ENCODE data around the gene OTOF. TPM values are rescaled to one million over a fixed set of nuclear protein-coding genes. Genes with fewer than 3 reads are reported as not detected.

The OTOF gene
- total RNA-seq, 1 donor from 2014 or later = not detected

DNA sequence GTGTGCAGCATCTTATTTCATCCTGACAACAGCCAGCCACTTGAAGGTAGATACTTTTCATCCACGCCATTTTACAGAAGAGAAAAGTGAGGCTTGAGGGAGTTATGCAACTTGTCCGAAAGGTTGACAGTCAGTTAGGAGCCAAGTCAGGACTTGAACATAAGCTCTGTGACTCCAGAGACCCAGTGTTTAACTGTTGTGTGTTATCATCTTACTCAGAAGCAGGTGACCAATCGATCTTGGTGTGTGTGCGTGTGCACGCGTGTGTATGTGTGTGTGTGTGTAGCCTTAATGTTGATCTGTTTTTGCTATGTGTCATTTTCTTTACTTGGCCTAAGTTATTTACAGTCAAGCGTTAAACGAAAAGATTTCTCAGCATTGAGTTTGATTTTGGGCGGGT is 54.2 kb downstream of the OTOF start:
- intact Hi-C loops (cut with micrococcal nuclease) = no loop called here
- no peaks in the 10 kb centered on the region for H3K4me1 Mint-ChIP-seq
- DNase-seq (no peak), ATAC-seq (ENCODE audit: low read depth) (no peak)
- H3K27me3 Mint-ChIP-seq = no peaks in the 10 kb centered on the region
- POLR2A ChIA-PET = no interaction called here
- no peak overlapping the region for H3K27ac Mint-ChIP-seq
- TF ChIP-seq, protein P1, sequence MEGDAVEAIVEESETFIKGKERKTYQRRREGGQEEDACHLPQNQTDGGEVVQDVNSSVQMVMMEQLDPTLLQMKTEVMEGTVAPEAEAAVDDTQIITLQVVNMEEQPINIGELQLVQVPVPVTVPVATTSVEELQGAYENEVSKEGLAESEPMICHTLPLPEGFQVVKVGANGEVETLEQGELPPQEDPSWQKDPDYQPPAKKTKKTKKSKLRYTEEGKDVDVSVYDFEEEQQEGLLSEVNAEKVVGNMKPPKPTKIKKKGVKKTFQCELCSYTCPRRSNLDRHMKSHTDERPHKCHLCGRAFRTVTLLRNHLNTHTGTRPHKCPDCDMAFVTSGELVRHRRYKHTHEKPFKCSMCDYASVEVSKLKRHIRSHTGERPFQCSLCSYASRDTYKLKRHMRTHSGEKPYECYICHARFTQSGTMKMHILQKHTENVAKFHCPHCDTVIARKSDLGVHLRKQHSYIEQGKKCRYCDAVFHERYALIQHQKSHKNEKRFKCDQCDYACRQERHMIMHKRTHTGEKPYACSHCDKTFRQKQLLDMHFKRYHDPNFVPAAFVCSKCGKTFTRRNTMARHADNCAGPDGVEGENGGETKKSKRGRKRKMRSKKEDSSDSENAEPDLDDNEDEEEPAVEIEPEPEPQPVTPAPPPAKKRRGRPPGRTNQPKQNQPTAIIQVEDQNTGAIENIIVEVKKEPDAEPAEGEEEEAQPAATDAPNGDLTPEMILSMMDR (IDR thresholded peaks at IDR 0.05) = no peak
- no peaks in the 10 kb centered on the region for H3K36me3 Mint-ChIP-seq (ENCODE audit: low read depth)
- no peak overlapping the region for H3K4me3 Mint-ChIP-seq
- CTCF ChIA-PET = no interaction called here
- no peaks in the 10 kb centered on the region for H3K9me3 Mint-ChIP-seq

DNA sequence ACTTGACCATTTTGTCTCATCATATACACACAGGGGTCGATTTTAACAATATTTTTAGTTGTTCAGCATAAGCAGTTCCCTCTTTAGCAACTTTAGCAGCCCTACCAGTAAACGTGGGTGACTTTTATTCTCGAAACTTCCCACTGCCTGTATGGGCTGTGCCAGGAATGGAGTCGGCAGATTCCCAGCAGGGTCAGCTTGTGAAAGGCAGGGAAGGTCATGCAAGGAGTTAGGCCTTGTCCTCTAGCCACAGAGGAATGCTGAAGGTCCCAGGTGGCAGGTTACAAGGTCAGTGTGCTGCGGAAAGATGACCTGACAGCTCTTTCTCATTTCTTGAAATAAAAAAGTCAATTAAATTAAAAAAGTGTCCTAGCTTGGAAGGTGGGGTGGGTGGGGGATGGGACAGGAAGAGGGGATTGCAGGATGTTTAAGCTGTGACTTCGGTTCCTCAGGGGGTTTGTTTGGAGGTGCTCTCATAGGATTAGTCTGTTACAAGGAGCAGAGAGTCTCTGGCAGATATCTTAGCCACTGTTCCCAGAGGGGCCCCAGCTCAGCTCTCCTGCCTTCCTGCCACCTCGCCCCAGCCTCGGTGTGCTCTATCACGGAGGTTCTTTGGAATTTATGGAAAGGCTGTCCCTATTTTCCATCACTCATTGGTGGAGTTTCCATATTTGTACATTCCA is 54.8 kb downstream of the OTOF start:
- CTCF ChIA-PET = no interaction called here
- intact Hi-C loops (cut with micrococcal nuclease) = no loop called here

DNA sequence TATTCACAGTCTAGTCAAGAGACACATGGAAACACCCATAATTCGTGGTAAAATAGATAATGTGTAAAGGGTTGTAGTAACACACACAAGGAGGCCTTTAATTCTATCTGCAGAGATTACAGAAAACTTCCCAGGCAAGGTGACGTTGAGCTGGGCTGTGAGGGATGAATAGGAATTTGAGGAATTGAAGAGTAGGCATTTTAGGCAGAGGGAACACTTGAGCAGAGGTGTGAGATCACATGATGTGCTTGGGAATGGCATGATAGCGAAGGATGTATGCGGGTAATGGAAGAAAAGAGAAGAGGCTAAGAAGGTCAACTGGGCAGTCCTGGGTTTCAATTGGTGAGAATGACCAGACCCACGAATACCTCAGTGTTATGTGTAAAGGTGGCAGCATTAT is 56.0 kb downstream of the OTOF start:
- H3K36me3 Mint-ChIP-seq (ENCODE audit: low read depth) = no peaks in the 10 kb centered on the region
- DNase-seq (no peak), ATAC-seq (ENCODE audit: low read depth) (no peak)
- no peak overlapping the region for H3K27ac Mint-ChIP-seq
- peaks cover 4% of the 10 kb centered on the region for H3K27me3 Mint-ChIP-seq
- ChIA-PET POLR2A (no interaction called here), CTCF (no interaction called here)
- no peaks in the 10 kb centered on the region for H3K4me1 Mint-ChIP-seq
- TF ChIP-seq, protein P1 (IDR thresholded peaks at IDR 0.05) = no peak
- intact Hi-C loops (cut with micrococcal nuclease) = no loop called here
- no peak overlapping the region for H3K4me3 Mint-ChIP-seq
- H3K9me3 Mint-ChIP-seq = no peaks in the 10 kb centered on the region

More for the DNA sequence above, 54.8 kb downstream of the OTOF start:
- no peaks in the 10 kb centered on the region for H3K9me3 Mint-ChIP-seq
- H3K27me3 Mint-ChIP-seq = peaks cover 2% of the 10 kb centered on the region
- H3K27ac Mint-ChIP-seq = no peak overlapping the region
- no peaks in the 10 kb centered on the region for H3K4me1 Mint-ChIP-seq
- H3K4me3 Mint-ChIP-seq = no peak overlapping the region
- DNase-seq = no peak
- POLR2A ChIA-PET = no interaction called here
- no peak for ATAC-seq (ENCODE audit: low read depth)
- TF ChIP-seq, protein P1 (IDR thresholded peaks at IDR 0.05) = no peak
- no peaks in the 10 kb centered on the region for H3K36me3 Mint-ChIP-seq (ENCODE audit: low read depth)

DNA sequence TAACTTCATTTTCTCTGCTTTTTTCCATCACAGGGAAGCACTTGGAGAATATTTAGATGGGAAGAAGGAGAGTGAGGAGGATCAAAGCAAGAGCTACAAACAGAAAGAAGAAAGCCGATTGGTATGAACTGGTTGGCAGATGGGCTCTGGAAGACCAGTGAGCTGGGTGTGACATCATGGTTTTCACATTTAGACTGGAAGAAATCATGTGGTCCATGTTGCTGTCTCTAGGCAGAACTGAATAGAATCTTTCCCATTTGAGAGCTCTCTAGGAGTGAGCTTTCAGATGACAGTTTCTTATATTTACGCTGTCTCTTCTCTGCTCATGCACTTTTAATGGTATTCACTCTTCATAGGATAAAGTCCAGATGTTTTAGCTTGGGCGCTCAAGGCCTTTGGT is 63.6 kb downstream of the OTOF start:
- DNase-seq (no peak), ATAC-seq (ENCODE audit: low read depth) (no peak)
- Mint-ChIP-seq H3K4me1 (peaks cover 8% of the 10 kb centered on the region), H3K4me3 (no peak overlapping the region), H3K27ac (no peak overlapping the region), H3K27me3 (peaks cover 6% of the 10 kb centered on the region), H3K36me3 (ENCODE audit: low read depth) (no peaks in the 10 kb centered on the region), H3K9me3 (no peaks in the 10 kb centered on the region)
- CTCF ChIA-PET = no interaction called here
- intact Hi-C loops (cut with micrococcal nuclease) = no loop called here
- TF ChIP-seq, protein P1 (IDR thresholded peaks at IDR 0.05) = no peak
- POLR2A ChIA-PET = no interaction called here

DNA sequence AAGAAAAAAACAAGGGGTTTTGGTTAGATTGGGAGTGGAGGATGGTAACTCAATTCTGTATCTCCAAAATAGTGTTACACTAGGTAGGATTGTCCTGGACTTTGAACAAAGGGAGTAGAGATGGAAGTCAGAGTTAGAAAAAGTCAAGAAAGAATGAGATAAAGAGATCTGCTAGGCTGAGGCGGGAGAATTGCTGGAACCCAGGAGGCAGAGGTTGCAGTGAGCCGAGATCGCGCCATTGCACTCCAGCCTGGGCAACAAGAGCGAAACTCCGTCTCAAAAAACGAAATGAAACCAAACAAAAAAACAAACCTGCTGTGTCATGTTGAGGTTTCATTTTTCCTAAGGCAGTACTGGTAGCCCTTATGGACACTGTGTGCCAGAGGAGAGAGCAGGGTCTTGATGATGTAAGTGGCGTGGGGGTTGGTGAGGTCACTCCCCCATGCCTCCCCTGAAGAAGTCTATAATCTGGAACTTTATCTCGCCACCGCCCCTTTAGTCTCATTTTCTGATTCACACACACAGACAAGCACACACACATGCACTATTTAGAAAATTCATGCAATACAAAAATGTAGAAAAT is 65.7 kb downstream of the OTOF start:
- Mint-ChIP-seq H3K4me3 (peak overlapping the region; percentile 47), H3K27ac (no peak overlapping the region), H3K36me3 (ENCODE audit: low read depth) (no peaks in the 10 kb centered on the region), H3K9me3 (no peaks in the 10 kb centered on the region), H3K27me3 (peaks cover 10% of the 10 kb centered on the region), H3K4me1 (peaks cover 8% of the 10 kb centered on the region)
- POLR2A ChIA-PET = no interaction called here
- DNase-seq = no peak
- peak; percentile 28 for ATAC-seq (ENCODE audit: low read depth)
- intact Hi-C loops (cut with micrococcal nuclease) = no loop called here
- TF ChIP-seq, protein P1 (IDR thresholded peaks at IDR 0.05) = no peak
- CTCF ChIA-PET = no interaction called here
